Hepatocyte (in vitro differentiated cells): ENCODE measurements around the gene RAB28.

Experiments
- EZH2 ChIP-seq: fragments of 200-600 bp; sonication (generic); IDR thresholded peaks from 2 replicates; pipeline ENCODE4 v1.6.1; 2016; ENCODE audit warnings: antibody characterized with exemption, mild to moderate bottlenecking, borderline replicate concordance
- TF ChIP-seq, protein P1 (sequence below): fragments of 200-600 bp; sonication (generic); IDR thresholded peaks from 2 replicates; pipeline ENCODE4 v1.5.1; 2016; ENCODE audit warnings: antibody characterized with exemption, mild to moderate bottlenecking; ENCODE audit not compliant: poor library complexity

DNA sequence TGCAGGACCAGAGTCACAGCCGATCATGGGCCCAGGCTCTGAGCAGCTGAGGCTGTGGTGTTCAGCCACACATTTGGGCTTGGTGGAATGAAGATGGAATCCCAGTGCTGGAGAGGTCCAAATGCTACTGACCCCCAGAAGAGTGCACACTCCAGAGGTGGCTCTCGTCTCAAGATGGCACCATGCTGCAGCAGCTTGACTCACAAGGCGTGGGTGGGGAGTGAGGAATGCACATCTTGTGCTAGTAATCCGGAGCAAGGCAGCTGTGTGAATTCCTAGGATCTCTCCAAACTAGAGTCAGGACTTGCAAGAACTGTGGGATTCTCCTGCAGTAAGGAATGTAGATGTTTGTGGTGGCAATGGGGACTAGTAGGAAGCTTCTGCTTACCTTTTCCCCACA, 28.7 kb downstream of the RAB28 start:
- TF ChIP-seq, protein P1, sequence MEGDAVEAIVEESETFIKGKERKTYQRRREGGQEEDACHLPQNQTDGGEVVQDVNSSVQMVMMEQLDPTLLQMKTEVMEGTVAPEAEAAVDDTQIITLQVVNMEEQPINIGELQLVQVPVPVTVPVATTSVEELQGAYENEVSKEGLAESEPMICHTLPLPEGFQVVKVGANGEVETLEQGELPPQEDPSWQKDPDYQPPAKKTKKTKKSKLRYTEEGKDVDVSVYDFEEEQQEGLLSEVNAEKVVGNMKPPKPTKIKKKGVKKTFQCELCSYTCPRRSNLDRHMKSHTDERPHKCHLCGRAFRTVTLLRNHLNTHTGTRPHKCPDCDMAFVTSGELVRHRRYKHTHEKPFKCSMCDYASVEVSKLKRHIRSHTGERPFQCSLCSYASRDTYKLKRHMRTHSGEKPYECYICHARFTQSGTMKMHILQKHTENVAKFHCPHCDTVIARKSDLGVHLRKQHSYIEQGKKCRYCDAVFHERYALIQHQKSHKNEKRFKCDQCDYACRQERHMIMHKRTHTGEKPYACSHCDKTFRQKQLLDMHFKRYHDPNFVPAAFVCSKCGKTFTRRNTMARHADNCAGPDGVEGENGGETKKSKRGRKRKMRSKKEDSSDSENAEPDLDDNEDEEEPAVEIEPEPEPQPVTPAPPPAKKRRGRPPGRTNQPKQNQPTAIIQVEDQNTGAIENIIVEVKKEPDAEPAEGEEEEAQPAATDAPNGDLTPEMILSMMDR, result no peak
- TF ChIP-seq EZH2, result no peak
